NB4 (cell line): Measurements from ENCODE around the gene ADGRL3.
"Not testable (repeated sequence)": the region's sequence is repeated elsewhere in the genome, so short reads cannot be mapped to it uniquely, and the experiment has no call there.

Experiments
- DNase-seq: peaks from one replicate; pipeline ENCODE4 v3.0.0; 2010; ENCODE audit warnings: low read depth
- H3K4me3 ChIP-seq: one replicate; pipeline ENCODE4 v1.5.1; 2011; ENCODE audit warnings: mild to moderate bottlenecking, low read depth, low read length, moderate library complexity
- MYC ChIP-seq: IDR thresholded peaks from 2 replicates; pipeline ENCODE4 v1.6.1; 2011; ENCODE audit warnings: low read depth, low read length
- POLR2A ChIP-seq: IDR thresholded peaks from 2 replicates; pipeline ENCODE4 v1.6.1; 2011; ENCODE audit warnings: mild to moderate bottlenecking; ENCODE audit not compliant: insufficient read length; ENCODE audit errors: extremely low read depth
- TF ChIP-seq, protein P1 (sequence below): IDR thresholded peaks from 2 replicates; pipeline ENCODE4 v1.6.1; 2011; ENCODE audit warnings: low read depth, low read length
- TF ChIP-seq, protein P2 (sequence below): IDR thresholded peaks from one replicate; pipeline ENCODE4 v1.5.1; 2012; ENCODE audit warnings: low read depth, low read length

ADGRL3 gene

DNA sequence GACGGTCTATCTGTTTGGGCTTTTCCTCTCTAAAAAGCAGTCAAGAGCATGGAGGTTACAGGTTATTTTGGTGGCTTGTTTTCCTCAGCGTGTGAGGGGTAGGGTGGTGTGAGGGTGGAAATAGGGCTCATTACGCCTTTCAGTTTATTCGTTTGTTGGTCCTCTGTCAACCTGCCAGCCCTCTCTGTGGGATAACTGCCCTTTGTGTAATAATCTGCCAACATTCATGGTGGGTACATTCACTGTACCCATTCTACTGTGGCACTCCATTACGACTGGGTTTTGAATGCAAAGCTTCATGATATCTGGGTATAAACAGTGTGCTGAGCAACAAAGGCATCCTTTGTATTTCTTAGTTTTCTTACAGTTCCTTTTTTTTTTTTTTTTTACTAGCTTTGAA, 136.4 kb downstream of the ADGRL3 start:
- no peak for DNase-seq
- H3K4me3 ChIP-seq = no peak overlapping the region
- TF ChIP-seq, protein P1, sequence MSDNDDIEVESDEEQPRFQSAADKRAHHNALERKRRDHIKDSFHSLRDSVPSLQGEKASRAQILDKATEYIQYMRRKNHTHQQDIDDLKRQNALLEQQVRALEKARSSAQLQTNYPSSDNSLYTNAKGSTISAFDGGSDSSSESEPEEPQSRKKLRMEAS = no peak
- TF ChIP-seq POLR2A (no peak), MYC (no peak)
- TF ChIP-seq, protein P2, sequence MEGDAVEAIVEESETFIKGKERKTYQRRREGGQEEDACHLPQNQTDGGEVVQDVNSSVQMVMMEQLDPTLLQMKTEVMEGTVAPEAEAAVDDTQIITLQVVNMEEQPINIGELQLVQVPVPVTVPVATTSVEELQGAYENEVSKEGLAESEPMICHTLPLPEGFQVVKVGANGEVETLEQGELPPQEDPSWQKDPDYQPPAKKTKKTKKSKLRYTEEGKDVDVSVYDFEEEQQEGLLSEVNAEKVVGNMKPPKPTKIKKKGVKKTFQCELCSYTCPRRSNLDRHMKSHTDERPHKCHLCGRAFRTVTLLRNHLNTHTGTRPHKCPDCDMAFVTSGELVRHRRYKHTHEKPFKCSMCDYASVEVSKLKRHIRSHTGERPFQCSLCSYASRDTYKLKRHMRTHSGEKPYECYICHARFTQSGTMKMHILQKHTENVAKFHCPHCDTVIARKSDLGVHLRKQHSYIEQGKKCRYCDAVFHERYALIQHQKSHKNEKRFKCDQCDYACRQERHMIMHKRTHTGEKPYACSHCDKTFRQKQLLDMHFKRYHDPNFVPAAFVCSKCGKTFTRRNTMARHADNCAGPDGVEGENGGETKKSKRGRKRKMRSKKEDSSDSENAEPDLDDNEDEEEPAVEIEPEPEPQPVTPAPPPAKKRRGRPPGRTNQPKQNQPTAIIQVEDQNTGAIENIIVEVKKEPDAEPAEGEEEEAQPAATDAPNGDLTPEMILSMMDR = no peak

DNA sequence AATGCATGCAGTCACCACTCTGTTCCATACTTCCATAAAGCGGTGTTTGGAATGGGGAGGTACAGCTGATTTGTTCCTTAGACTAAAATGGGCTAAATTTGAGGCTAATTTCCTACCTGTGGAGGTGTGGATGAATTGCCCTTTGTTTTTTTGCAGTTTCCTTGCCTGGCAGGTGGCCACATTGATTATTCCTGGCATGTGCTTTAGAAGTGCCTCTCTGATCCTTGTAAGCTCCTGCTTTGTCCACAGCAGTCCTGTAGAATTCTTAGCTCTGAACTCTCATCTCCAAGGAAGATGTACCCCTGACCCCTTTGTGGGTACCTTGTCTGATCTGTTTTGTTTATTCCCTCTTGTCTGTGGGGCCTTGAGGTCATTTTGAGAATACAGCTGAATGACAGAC, 136.8 kb downstream of the ADGRL3 start:
- TF ChIP-seq POLR2A (no peak), MYC (no peak)
- TF ChIP-seq, protein P1 = no peak
- TF ChIP-seq, protein P2 = no peak
- no peak overlapping the region for H3K4me3 ChIP-seq
- no peak for DNase-seq

DNA sequence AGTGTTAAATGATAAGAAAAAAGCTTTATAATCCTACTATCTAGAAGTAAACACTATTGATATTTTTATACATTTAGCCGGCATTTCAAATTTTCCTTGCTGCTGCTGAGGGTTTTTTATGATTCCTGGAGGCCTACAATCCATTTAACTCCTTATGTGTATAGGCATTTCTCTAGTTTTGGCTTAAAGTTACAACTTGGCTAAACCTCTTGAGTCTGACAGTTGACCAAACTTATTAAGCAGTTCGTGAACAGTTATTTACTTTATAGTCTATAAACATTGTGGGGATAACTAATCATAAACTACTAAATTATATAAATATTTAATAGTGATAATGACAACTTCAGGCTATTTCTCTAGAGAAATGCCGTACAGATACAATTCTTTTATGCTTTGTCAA, 141.9 kb downstream of the ADGRL3 start:
- DNase-seq = no peak
- H3K4me3 ChIP-seq = no peak overlapping the region
- TF ChIP-seq POLR2A (no peak), MYC (no peak)
- TF ChIP-seq, protein P1 = no peak
- TF ChIP-seq, protein P2 = no peak

DNA sequence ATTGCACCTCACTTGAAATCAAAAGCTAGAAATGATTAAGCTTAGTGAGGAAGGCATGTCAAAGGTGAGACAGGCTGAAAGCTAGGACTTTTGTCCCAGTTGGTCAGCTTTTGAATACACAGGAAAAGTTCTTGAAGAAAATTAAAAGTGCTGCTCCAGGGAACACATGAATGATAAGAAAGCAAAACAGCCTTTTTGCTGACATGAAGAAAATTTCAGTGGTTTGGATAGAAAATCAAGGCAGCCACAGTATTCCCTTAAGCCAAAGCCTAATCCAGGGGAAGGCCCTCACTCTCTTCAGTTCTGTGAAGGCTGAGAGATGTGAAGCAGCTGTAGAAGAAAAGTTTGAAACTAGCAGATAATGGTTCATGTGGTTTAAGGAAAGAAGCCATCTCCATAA, 150.8 kb downstream of the ADGRL3 start:
- H3K4me3 ChIP-seq = no peak overlapping the region
- TF ChIP-seq, protein P2 = no peak
- TF ChIP-seq POLR2A (no peak), MYC (no peak)
- TF ChIP-seq, protein P1 = no peak
- DNase-seq = no peak

DNA sequence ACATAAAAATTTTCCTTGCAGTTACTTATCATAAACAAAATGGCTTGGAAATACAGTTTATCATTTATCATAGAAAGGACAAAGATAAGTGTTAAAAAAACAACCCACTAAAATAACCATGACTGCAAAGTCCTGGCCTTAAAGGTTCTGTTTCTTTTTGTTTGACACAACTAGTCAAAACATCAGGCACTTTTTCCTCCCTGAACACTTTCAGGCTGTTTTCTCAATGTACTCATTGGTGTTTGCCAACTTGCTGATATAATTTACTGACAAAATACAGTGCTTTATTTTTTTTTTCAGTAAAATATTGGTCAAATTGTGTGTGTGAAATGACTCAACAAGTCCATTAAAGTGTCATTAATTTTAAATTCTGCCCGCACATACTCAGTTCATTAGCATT, 156.6 kb downstream of the ADGRL3 start:
- DNase-seq = no peak
- TF ChIP-seq POLR2A = no peak
- TF ChIP-seq, protein P1 = no peak
- TF ChIP-seq, protein P2 = no peak
- TF ChIP-seq MYC = no peak
- H3K4me3 ChIP-seq = no peak overlapping the region

DNA sequence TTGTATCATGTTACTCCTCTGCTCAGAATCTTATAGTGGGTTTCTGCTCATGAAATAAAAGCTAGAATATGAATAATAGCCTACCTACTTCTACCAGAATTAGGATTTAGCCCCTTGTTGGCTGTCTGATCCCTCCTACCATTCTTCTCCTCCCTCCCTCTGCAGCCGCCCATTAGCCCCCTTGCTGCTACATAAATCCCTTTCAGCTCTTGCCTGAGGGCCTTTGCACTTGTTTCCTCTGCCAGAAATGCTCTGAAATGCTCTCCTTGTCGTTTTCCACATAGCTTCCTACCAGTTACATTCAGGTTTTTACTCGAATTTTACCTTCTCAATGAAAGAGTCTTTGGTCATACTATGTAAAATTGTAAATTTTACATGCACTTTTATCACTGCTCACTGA, 159.2 kb downstream of the ADGRL3 start:
- DNase-seq = no peak
- no peak overlapping the region for H3K4me3 ChIP-seq
- TF ChIP-seq POLR2A = no peak
- no peak for TF ChIP-seq MYC
- TF ChIP-seq, protein P2 = no peak
- TF ChIP-seq, protein P1 = no peak

DNA sequence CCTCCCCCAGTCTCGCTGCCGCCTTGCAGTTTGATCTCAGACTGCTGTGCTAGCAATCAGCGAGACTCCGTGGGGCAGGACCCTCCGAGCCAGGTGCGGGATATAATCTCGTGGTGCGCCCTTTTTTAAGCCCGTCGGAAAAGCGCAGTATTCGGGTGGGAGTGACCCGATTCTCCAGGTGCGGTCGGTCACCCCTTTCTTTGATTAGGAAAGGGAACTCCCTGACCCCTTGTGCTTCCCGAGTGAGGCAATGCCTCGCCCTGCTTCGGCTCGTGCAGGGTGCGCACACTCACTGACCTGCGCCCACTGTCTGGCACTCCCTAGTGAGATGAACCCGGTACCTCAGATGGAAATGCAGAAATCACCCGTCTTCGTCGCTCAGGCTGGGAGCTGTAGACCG, 172.7 kb downstream of the ADGRL3 start:
- H3K4me3 ChIP-seq, DNase-seq: not testable (repeated sequence)
